AG10803 (cell line): Measurements from ENCODE around the gene SAMM50.

Source experiments
- DNase-seq: peaks from one replicate; pipeline ENCODE4 v3.0.0; 2010; ENCODE audit warnings: low read depth
- H3K4me3 ChIP-seq: 2 replicates; pipeline ENCODE4 v1.5.1; 2011; ENCODE audit warnings: mild to moderate bottlenecking, low read length, control low read depth
- CTCF ChIP-seq: conservative IDR thresholded peaks from 2 replicates; pipeline ENCODE4 v1.5.1; 2011; ENCODE audit warnings: mild to moderate bottlenecking, low read length, control low read depth, inconsistent platforms

The SAMM50 gene

DNA sequence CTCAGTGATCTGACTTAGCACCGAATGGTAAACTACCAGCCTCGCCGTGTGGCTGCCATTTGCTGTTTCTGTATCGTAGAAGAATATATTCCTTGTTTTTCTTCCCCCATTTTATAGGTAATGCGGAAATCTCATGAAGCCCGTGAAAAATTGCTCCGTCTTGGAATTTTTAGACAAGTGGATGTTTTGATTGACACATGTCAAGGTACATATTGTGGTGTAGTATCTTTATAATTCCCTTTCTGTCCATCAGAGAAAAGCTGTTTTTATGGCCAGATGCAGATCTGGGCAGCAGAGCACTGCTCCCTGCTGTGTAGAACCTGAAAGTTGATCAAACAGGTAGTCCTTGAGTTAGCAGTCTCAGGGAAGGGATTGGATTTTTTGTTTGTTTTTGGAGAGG lies 13.4 kb downstream of the SAMM50 start:
- no peak for DNase-seq
- H3K4me3 ChIP-seq = no peak overlapping the region
- TF ChIP-seq CTCF = no peak

DNA sequence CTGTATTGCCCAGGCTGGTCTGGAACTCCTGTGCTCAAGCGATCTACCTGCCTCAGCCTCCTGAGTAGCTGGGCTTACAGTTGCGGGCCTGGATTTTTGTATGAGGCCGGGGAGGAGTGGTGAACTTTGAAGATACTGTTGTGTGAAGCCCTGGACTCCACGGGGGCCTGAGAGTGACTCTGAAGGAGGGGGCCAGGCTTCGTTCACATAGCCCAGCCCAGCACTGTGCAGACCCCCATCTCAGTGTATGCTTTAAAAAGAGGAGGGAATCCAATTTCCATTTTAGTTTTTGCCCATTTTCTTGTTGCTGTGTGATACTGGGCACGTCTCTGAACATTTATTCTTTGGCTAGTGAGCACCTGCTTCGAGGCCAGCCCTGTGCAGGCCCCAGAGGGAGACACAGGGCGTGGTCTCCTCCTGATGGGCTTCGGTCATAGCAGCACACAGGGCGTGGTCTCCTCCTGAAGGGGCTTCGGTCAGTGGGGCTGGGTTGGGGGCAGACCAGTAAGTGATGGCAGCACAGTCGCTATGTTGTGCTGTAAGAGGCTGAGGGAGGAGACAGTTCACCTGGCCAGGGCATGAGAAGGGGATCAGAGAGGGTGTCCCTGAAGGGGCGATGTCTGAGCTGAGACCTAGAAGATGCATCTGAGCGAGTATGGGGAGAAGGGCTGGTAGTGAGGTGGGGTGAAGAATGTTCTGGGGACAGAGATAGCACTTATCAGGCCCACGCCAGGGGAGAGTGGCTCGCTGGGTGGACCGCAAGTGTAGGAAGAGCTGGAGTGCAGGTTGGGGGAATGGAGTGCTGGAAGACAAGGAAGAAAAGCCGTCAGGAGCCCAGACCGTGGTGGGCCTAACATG lies 14.0 kb downstream of the SAMM50 start:
- no peak for DNase-seq
- TF ChIP-seq CTCF = no peak
- H3K4me3 ChIP-seq = no peak overlapping the region

DNA sequence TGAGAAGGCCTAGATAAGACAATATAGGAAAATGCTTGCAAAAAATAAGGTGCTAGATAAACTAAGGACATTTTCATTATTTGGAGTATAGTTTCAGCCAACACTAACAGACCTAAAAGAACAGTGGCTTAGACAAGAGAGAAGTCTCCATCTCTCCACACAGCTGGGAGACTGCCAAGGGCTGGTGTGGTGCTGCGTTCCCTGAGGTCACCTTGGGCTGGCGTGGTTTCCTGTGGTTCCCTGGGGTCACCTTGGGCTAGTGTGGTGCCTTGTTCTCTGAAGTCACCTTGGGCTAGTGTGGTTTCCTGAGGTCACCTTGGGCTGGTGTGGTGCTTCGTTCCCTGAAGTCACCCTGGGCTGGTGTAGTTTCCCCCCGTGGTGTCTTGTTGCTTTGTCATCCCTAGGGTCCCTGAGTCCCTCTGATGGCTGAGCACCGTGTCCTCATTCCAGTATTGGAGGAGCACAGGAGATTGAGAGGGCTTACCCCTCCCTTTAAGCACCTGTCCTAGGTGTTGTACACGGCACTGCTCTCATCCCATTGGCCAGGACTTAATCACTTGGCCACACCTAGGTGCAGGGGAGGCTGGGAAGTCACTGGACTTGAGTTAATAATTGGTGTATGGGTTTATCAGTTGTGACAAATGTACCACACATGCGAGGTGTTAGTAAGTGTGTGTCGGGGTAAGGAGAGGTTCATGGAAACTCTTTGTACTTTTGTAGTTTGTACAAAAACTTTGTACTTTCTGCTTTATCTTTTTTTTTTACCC lies 14.9 kb downstream of the SAMM50 start:
- no peak overlapping the region for H3K4me3 ChIP-seq
- DNase-seq = no peak
- TF ChIP-seq CTCF = no peak

DNA sequence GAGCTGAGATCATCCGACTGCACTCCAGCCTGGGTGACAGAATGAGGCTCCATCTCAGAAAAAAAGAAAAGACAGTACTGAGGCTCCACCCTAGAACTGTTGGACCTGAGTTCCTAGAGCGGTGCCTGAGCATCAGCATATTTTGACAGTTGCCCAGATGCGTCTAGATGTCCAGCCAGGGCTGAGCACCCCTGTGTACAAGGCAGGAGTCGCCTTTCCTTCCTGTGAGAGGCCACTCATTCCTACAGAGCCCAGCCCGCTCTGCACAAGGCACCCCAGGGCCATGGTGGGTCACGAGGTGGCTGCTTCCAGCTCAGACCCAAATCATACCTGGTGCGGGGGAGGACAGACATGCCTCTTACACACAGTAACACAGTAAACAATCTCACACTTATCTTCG lies 15.9 kb downstream of the SAMM50 start:
- DNase-seq = no peak

GRCh38 chr22:43972931-43973462 lies 17.8 kb downstream of the SAMM50 start:
- DNase-seq = no peak
- H3K4me3 ChIP-seq = no peak overlapping the region
- no peak for TF ChIP-seq CTCF

More for the DNA sequence above, 15.9 kb downstream of the SAMM50 start:
- no peak for TF ChIP-seq CTCF
- no peak overlapping the region for H3K4me3 ChIP-seq

DNA sequence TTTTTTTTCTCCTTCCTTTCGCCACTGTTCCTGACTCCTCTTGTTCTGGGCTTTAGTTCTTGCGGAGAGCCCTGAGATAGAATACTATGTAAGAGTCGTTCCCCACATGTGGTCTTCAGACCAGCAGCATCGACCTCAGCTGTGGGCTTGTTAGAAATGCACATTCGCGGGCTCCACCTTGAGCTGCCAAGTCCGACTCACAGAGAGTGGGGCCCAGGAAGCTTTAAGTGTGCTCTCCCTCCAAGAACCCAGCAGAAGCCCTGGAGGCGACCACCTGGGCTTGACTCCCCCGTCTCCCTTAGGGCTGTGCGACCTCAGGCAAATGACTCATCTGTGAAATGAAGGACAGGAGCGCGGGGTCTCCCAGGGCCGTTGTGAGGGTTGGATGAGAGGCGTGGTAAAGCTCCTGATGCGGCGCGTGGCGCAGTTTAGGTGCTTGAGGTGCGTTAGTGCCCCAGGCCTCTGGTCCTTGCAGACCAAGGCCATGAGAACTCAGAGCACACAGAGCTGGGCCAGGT lies 18.8 kb downstream of the SAMM50 start:
- TF ChIP-seq CTCF = no peak
- DNase-seq = no peak
- no peak overlapping the region for H3K4me3 ChIP-seq
